ENCODE measurements around the gene BMPER.

Gene BMPER

GRCh38 chr7:33921216-33921938, 16.0 kb downstream of the BMPER start:
- DNase-seq (ENCODE audit: low read depth in 1 of 2, low spot score in 1 of 2), result no peak

- DNase-seq (ENCODE audit: low read depth in 1 of 2, low spot score in 1 of 2), result no peak
These were observed 17.5 kb downstream of the BMPER start for GRCh38 chr7:33922820-33923219.

- DNase-seq (ENCODE audit: low read depth in 1 of 2, low spot score in 1 of 2), result no peak
These were observed 18.3 kb downstream of the BMPER start for GRCh38 chr7:33923440-33924229.

GRCh38 chr7:33926535-33926934, 21.2 kb downstream of the BMPER start:
- DNase-seq (ENCODE audit: low read depth in 1 of 2, low spot score in 1 of 2), result no peak

- no peak for DNase-seq (ENCODE audit: low read depth in 1 of 2, low spot score in 1 of 2)
These were observed 23.6 kb downstream of the BMPER start for GRCh38 chr7:33928986-33929385.

GRCh38 chr7:33932221-33932620, 26.9 kb downstream of the BMPER start:
- DNase-seq (ENCODE audit: low read depth in 1 of 2, low spot score in 1 of 2), result no peak

GRCh38 chr7:33932832-33933468, 27.6 kb downstream of the BMPER start:
- DNase-seq (ENCODE audit: low read depth in 1 of 2, low spot score in 1 of 2), result peak; percentile 22

GRCh38 chr7:33933611-33934281, 28.4 kb downstream of the BMPER start:
- no peak for DNase-seq (ENCODE audit: low read depth in 1 of 2, low spot score in 1 of 2)

- no peak for DNase-seq (ENCODE audit: low read depth in 1 of 2, low spot score in 1 of 2)
These were observed 29.1 kb downstream of the BMPER start for GRCh38 chr7:33934391-33934790.

- DNase-seq (ENCODE audit: low read depth in 1 of 2, low spot score in 1 of 2), result no peak
These were observed 31.2 kb downstream of the BMPER start for GRCh38 chr7:33936503-33936902.

GRCh38 chr7:33937871-33938270, 32.5 kb downstream of the BMPER start:
- no peak for DNase-seq (ENCODE audit: low read depth in 1 of 2, low spot score in 1 of 2)

- no peak for DNase-seq (ENCODE audit: low read depth in 1 of 2, low spot score in 1 of 2)
These were observed 33.8 kb downstream of the BMPER start for GRCh38 chr7:33939121-33939520.

- DNase-seq (ENCODE audit: low read depth in 1 of 2, low spot score in 1 of 2), result no peak
These were observed 35.2 kb downstream of the BMPER start for GRCh38 chr7:33940503-33940902.

GRCh38 chr7:33941418-33941817, 36.1 kb downstream of the BMPER start:
- no peak for DNase-seq (ENCODE audit: low read depth in 1 of 2, low spot score in 1 of 2)

GRCh38 chr7:33946094-33946699, 40.9 kb downstream of the BMPER start:
- DNase-seq (ENCODE audit: low read depth in 1 of 2, low spot score in 1 of 2), result no peak

- DNase-seq (ENCODE audit: low read depth in 1 of 2, low spot score in 1 of 2), result no peak
These were observed 44.8 kb downstream of the BMPER start for GRCh38 chr7:33950047-33950714.

GRCh38 chr7:33952824-33953223, 47.5 kb downstream of the BMPER start:
- no peak for DNase-seq (ENCODE audit: low read depth in 1 of 2, low spot score in 1 of 2)

- DNase-seq (ENCODE audit: low read depth in 1 of 2, low spot score in 1 of 2), result no peak
These were observed 52.8 kb downstream of the BMPER start for GRCh38 chr7:33958104-33958503.

GRCh38 chr7:33959676-33960075, 54.3 kb downstream of the BMPER start:
- DNase-seq (ENCODE audit: low read depth in 1 of 2, low spot score in 1 of 2), result no peak

GRCh38 chr7:33961948-33962347, 56.6 kb downstream of the BMPER start:
- no peak for DNase-seq (ENCODE audit: low read depth in 1 of 2, low spot score in 1 of 2)
